ENCODE data around the gene MYO10.

GRCh38 chr5:16617274-16617968 lies 318.7 kb downstream of the MYO10 start:
- TF ChIP-seq RAD21 (IDR thresholded peaks at IDR 0.05; ENCODE audit: low read depth) = no peak
- no peak for TF ChIP-seq REST (IDR thresholded peaks at IDR 0.05; ENCODE audit: low read depth)
- TF ChIP-seq CEBPB (IDR thresholded peaks at IDR 0.05) = no peak
- TF ChIP-seq YY1 (IDR thresholded peaks at IDR 0.05; ENCODE audit: low read depth) = no peak
- TF ChIP-seq EP300 (IDR thresholded peaks at IDR 0.05; ENCODE audit: borderline replicate concordance) = no peak
- no peak for TF ChIP-seq TEAD4 (IDR thresholded peaks at IDR 0.05)
- TF ChIP-seq CREB1 (IDR thresholded peaks at IDR 0.05; ENCODE audit: low read depth) = no peak
- TF ChIP-seq FOXM1 (IDR thresholded peaks at IDR 0.05; ENCODE audit: borderline replicate concordance, low read depth) = no peak
- TF ChIP-seq TAF1 (IDR thresholded peaks at IDR 0.05; ENCODE audit: low read depth) = no peak
- TF ChIP-seq EGR1 (IDR thresholded peaks at IDR 0.05) = no peak
- TF ChIP-seq MAX (IDR thresholded peaks at IDR 0.05) = no peak
- no peak for TF ChIP-seq TCF12 (IDR thresholded peaks at IDR 0.05; ENCODE audit: low read depth)
